Endothelial cell of umbilical vein (primary cell): ENCODE measurements around the gene ARHGEF10L.

Source experiments
- EZH2 ChIP-seq: IDR thresholded peaks from 2 replicates; pipeline ENCODE4 v1.6.1; 2012; ENCODE audit warnings: borderline replicate concordance, low read depth, mild to moderate bottlenecking, moderate library complexity, low read length, inconsistent platforms; ENCODE audit not compliant: severe bottlenecking
- GATA2 ChIP-seq: IDR thresholded peaks from 2 replicates; pipeline ENCODE4 v1.7.0; 2011; ENCODE audit warnings: low read depth, mild to moderate bottlenecking, moderate library complexity, mixed read lengths, low read length; ENCODE audit not compliant: insufficient read length, insufficient read depth
- JUN ChIP-seq: IDR thresholded peaks from 2 replicates; pipeline ENCODE4 v1.6.1; 2011; ENCODE audit warnings: borderline replicate concordance, low read depth; ENCODE audit not compliant: insufficient read length, insufficient read depth
- MYC ChIP-seq: IDR thresholded peaks from one replicate; pipeline ENCODE4 v1.6.1; 2011; ENCODE audit warnings: mild to moderate bottlenecking, low read depth, low read length
- POLR2A ChIP-seq: IDR thresholded peaks from 2 replicates; pipeline ENCODE4 v1.6.1; 2012; ENCODE audit warnings: low read depth, mild to moderate bottlenecking, control low read depth, low read length
- POLR2AphosphoS5 ChIP-seq: IDR thresholded peaks from 2 replicates; pipeline ENCODE4 v1.6.1; 2012; ENCODE audit warnings: low read depth, mild to moderate bottlenecking, control low read depth, low read length, moderate library complexity; ENCODE audit not compliant: insufficient read depth
- TF ChIP-seq, protein P1 (sequence below), 2 donors: IDR thresholded peaks; 1 replicate in 1 of 2; 2 replicates in 1 of 2; pipeline ENCODE4 v1.5.1; 2011; ENCODE audit warnings: low read length in 2 of 2, mild to moderate bottlenecking in 2 of 2, moderate library complexity in 2 of 2, control low read depth in 1 of 2, inconsistent platforms in 1 of 2, low read depth in 1 of 2; ENCODE audit not compliant: insufficient read depth in 1 of 2; ENCODE audit errors: extremely low read depth in 1 of 2
- TF ChIP-seq, protein P2 (sequence below): IDR thresholded peaks from 2 replicates; pipeline ENCODE4 v1.6.1; 2011; ENCODE audit not compliant: insufficient read depth, insufficient read length

DNA sequence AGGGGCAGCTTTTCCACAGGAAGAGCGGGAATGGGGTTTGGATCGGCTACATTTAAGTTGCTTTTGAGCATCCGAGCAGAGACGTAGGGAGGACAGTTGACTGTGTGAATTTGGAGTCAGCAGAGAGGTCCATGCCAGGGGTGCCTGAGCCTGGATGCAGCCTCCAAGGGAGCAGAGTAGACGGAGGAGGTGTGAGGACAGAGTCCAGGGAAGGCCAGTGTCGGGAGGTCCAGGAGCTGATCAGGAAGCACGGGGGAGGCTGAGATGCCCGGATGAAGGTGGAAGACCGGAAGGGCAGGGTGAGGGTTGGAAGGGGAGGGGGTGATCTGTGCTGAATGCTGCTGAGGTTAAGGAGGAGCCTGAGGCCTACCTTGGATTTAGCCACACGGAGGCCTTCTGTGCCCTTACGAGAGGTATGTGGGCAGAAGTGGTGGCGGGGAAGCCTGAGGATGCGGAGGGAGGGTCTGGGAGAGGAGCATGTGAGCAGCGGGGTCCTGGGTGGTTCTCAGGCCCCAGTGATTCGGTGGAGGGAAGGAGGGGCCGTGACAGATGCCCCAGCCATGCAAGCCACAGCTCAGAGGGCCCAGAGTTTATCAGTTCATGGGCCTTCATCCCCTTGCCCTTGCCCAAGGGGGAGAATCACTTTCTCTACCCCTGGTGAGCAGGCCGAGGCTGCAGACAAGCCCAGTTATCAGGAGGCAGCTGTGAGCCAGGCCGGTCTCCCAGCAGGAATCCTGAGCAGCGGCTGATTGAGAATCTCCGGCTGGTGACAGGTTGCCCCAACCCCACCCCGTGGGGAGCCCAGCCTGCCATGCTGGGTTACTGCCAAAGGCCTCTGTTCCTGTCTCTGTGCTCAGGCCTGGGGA, 161.7 kb downstream of the ARHGEF10L start:
- TF ChIP-seq, protein P1, sequence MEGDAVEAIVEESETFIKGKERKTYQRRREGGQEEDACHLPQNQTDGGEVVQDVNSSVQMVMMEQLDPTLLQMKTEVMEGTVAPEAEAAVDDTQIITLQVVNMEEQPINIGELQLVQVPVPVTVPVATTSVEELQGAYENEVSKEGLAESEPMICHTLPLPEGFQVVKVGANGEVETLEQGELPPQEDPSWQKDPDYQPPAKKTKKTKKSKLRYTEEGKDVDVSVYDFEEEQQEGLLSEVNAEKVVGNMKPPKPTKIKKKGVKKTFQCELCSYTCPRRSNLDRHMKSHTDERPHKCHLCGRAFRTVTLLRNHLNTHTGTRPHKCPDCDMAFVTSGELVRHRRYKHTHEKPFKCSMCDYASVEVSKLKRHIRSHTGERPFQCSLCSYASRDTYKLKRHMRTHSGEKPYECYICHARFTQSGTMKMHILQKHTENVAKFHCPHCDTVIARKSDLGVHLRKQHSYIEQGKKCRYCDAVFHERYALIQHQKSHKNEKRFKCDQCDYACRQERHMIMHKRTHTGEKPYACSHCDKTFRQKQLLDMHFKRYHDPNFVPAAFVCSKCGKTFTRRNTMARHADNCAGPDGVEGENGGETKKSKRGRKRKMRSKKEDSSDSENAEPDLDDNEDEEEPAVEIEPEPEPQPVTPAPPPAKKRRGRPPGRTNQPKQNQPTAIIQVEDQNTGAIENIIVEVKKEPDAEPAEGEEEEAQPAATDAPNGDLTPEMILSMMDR (IDR thresholded peaks at IDR 0.05; ENCODE audit: extremely low read depth in 1 of 2, insufficient read depth in 1 of 2, low read depth in 1 of 2, low read length in 2 of 2) = no peak
- TF ChIP-seq EZH2 (no peak), JUN (no peak), POLR2AphosphoS5 (no peak), GATA2 (no peak), POLR2A (no peak), MYC (no peak)
- TF ChIP-seq, protein P2, sequence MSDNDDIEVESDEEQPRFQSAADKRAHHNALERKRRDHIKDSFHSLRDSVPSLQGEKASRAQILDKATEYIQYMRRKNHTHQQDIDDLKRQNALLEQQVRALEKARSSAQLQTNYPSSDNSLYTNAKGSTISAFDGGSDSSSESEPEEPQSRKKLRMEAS = no peak
